Hippocampal formation (tissue), 2 donors: ENCODE results near the gene ASIC2.

Experiments
- DNase-seq, 2 donors: peaks; one replicate each; lab custom pipeline; 2025; lab: John Stamatoyannopoulos, UW

ASIC2 gene

DNA sequence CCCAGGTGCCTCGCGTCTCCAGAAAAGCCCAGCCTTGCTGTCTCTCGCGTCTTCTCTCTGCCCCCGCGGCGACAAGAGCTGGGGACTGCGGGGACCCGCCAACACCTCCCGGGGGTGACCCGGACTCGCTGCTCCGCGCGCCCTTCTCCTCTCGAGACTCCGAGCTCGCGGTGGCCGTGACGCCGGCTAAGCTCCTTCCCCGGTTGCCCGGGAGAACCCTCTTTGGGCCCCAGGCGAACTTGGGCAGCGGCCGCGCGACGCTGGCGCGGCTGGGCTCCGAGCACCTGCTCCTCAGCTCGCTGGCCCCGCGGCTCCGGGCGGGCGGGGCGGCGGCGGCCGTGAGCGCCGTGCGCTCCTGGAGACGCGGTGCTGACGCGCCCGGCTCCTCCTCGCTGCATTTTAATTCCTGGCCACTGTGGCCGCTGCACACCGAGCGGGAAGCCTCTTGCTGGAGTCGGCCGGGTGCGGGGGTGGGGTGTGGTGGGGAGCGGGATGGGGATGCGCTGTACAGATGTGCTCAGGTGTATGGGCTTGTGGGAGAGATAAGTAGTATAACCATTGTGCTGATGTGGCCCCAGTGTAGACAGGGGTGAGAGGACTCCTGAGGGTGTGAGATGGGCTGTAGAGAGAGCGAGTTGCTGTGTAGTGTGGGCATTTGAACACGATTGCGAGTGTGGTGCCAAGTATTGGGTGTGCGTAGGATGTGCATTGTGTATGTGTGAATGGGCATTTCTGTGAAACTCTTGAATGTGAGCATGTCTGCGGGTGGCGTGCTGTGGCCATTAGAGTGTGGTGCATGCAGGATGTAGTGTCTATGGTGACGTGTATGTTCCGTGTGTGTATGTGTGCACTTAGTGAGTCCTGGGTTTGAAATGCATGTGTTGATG, at the start of gene ASIC2:
Gene ASIC2 (minus strand): TSS at position 315 of the 887 bp plus-strand sequence.
- DNase-seq: no peak

GRCh38 chr17:33342025-33342424, 48.9 kb upstream of the ASIC2 start:
- no peak for DNase-seq

DNA sequence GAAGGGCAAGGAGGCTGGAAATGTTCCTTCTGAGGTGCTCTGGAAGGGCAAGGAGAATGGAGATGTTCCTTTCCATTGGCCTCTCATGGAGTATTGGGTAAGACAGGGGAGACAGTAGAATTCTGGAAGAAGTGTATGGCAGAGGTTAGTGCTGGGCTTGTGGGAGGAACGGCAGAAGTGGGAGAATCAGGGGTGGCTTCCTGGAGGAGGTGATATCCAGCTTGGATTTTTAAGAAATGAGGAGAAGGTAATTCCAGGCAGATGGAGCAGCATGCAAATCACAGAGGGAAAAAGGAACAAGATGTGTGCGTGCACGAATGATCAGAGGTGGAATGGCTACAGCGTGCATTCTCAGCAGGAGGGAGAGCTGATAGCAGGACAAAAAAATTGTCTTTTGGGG, 45.1 kb upstream of the ASIC2 start:
- DNase-seq: no peak

DNA sequence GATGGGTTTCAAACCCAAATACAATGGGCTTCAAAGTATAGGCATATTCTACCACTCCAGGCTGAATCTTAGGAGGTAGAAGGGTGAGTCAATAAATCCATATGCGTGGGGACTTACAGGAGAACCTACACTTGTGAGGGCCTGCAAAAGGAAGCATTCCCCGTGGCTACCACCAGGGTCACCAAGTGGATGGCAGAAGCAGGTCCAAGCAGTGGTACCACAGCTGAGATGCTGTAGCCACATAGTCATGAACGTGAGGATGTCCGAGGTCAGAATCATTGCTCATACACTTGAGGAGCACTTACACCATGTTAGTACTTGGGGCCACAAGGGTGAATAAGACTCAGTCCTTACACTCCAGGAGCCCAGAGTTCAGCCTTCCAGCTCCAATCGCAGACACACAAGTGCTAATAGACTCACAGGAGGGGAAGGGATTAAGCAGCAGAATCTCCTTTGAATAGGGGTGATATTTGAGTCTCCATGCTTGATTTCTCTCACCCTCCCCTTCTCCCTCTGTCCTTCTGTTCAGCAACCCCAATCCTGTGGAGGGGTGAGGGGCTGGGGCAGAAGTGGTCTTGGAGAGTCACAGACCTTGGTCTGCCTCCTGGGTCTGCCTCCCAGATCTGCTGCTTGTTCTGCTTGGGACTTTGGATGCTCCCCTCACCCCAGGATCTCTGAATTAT, 42.5 kb upstream of the ASIC2 start:
- no peak for DNase-seq

DNA sequence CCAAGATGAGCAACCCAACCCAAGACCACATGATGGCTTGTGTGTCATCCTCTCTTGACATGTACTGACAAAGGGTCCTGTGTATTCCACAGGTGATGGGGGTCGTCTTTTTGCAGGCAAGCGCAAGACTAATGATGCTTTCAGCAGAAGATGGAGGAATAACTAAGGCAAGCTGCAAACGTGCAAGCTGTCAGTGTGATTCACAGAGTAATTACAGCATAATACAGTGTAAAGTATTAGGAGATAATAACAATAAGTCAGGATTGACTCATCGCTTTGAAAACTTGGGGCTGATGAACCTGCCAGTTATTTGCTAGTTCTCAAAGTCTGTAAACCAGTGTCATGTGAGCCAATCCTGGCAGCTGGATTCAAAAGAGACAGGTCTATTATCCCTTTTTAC, 41.6 kb upstream of the ASIC2 start:
- DNase-seq: no peak

DNA sequence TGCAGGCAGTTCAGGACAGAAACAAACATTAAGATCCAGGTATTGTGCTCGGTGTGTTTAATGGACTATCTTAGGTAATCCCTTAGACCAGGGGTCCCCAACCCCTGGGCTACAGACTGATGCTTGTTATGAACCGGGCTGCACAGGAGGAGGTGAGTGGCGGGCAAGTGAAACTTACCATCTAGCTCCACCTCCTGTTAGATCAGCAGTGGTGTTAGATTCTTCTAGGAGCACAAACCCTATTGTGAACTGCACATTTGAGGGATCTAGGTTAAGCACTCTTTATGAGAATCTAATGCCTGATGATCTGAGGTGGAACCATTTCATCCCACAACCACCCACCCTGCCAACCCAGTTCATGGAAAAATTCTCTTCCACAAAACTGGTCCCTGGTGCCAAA, 37.8 kb upstream of the ASIC2 start:
- no peak for DNase-seq

- DNase-seq: no peak
Measured at GRCh38 chr17:33328129-33328528, 35.0 kb upstream of the ASIC2 start.

GRCh38 chr17:33324736-33325135, 31.6 kb upstream of the ASIC2 start:
- no peak for DNase-seq

- DNase-seq: no peak
Measured at GRCh38 chr17:33322063-33322462, 29.0 kb upstream of the ASIC2 start.

DNA sequence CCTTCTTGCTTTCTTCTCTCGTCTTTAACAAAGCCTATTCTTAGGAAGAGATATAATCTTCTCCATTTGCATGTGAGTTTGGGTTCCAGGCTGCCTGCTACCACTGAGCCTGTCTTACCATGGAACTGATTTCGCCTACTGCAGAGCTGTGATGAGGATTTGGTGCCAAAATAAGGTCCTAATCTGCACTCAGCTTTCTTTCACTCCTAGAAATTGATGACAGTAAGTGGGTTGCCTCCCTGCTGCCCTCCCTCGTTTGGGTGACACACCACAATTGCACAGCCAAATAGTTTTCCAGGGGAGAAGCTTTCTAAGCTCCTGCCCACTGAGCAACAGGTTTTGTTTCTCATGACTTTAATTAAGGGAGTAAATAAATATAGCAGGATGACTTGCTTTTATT, 25.1 kb upstream of the ASIC2 start:
- no peak for DNase-seq

DNA sequence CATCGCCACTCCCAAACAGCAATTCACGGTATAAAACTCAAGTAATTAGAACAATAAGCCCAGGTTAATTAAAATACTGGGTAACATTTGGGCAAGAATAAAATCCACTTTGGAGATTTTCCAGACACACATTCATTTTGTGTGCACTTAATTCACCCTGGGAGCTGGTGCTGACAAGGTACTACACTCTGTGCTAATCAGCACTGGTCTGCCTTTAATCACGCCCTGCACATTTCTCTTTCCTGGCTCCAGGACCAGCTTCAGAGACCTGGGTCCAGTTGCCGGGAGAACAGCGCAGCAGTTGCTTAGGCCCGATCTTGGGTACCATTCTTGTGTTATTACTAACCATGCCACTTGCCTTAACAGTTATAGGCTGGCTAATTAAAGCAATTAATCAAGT, 23.7 kb upstream of the ASIC2 start:
- no peak for DNase-seq

DNA sequence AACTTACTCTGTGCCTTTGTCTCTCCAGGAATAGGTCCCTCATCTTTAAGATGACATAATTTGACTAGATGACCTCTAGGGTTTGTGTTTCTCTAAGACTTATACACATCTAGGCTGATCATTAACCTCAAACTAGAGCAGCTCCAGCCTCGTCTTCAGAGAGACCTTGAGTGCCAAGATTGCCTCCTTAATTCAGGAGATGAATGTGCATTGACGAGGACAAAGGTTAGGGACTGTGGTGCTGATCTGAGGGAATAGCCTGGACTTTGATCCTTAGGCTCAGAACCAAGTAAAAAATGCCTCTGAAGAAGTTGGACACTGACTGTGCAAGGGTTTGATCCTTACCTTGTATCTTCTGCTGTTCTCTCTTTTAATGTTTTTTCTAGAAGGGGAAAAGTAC, 17.2 kb upstream of the ASIC2 start:
- no peak for DNase-seq

GRCh38 chr17:33303254-33303653, 10.2 kb upstream of the ASIC2 start:
- DNase-seq: no peak

DNA sequence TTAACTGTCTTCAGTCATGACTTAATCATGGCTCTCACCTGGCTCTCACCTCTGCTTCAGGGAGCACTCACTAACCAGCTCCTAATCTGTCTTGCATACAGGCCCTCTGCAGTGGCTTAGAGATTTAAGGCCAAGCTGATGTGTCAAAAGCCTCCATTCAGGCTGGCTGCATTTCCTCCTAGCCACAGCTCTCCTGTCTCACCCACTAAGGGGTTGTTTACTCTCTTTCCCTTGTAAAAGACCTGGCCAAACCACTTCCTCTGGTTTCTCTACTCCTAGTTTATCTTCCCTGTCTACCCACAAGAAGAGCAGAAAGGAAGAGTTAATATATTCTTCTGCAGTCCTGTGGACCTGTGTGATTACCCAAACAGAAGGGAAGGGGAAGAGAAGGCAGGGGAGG, 9.3 kb upstream of the ASIC2 start:
- no peak for DNase-seq

GRCh38 chr17:33300241-33300640, 7.1 kb upstream of the ASIC2 start:
- no peak for DNase-seq

DNA sequence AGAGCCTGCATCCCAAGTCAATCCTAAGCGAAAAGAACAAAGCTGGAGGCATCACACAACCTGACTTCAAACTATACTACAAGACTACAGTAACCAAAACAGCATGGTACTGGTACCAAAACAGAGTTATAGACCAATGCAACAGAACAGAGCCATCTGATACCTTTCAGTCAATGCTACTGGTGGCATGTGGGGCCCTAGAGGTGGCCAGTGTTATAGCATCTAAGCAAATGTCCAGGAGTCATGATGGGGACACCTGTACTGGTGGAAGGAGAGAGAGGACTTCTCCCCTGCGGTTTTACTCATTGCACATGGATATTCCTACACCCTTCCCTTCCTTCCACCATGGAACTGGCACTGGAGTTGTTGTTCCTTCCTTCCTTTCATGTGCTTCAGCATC, 6.0 kb upstream of the ASIC2 start:
- DNase-seq: no peak

DNA sequence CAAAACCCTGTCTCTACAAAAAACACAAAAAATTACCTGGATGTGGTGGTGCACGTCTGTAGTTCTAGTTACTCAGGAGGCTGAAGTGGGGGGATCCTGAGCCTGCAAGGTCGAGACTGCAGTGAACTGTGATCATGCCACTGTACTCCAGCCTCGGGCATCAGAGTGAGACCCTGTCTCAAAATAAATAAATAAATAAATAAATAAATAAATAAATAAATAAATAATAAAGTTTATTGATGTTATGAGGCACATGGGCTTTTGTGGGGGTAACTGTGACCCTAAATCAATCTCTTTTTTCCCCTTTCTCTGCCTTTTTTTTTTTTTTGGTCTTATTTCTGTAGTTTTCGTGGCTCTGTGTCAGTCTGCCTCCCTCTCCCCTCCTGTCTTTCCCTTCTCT, 4.5 kb upstream of the ASIC2 start:
- no peak for DNase-seq

DNA sequence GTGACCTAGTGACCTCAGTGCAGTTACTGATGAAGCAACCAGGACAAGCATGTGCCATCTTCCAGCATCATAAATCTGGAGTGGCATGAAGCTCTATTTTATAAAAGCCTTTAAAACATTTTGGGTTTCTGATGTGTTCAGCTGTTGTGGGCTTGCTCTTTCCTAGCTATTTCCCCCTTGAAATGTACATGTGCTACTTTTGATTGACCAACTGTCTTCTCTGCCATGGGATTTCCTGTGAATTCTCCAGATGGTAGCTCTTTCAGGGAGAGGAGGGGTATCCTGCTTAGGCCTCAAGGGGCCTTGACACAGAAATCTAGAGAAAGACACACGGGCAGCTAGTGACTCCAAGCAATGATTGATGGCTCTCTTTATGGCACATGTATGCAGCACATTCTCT, 1.9 kb upstream of the ASIC2 start:
- no peak for DNase-seq

- DNase-seq: no peak
Measured at GRCh38 chr17:33292201-33292980, 704 bp downstream of the ASIC2 start.

DNA sequence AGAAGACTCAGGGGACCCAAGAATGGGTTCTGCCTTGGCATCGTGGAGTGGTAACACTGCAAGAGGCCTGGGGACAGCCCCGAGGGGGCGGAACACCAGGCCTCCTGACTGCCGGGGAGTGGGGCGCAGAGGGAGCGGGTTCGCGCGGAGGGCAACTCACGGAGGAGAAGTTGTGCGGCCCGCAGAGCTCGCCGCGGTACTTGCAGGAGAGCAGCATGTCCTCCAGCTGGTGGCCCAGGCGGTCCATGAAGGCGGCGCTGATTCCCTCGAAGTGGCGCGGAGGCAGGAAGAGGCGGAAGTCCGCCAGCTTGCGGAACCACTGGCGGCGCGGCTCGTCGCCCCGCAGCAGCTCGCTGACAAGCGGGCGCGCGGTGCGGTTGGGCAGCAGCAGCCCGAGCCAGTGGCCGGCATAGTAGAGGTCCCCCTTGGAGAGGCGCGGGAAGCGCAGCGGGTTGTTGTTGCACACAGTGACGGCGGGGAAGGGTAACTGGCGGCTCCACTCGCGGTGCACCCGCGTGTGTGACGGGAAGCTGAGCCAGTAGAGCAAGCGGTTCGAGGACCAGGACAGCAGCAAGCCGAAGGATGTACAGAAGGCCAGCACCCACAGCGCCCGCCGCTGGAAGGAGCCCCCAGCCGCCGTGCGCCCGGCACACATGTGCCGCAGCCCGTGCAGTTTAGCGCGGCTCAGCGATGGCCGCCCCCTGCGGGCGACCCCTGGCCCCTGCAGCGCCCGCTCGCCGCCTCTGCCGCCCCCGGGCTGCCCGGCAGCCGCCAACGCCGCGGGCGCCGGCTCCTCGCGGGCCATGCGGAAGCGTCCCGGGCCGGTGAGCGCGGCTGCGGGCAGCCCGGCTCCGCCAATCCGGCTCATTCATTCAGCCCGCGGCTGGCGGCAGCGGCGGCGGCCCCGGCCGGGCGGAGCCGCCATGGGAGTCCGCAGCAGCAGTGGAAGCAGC, 1.6 kb downstream of the ASIC2 start:
- DNase-seq: no peak

DNA sequence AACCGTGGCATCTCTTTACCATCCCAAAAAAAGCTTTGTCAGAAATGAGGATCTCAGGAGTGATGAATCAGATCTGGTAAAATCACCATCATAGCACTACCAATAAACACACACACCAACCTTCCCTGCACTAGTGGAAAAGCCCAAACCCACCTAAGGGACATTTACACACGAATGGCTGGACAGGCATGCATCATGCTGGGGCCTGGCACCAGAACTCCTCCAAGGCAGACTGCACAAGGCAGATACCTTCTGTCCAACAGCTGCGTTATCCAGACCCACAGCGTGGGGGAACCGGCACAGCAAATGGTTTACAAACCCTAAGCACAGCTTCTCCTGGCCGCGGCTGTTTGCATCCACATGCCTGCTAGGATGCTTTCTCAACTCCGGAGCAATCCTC, 2.8 kb downstream of the ASIC2 start:
- no peak for DNase-seq

- no peak for DNase-seq
Measured at GRCh38 chr17:33288954-33289353, 4.1 kb downstream of the ASIC2 start.
